NCI-H2196 (cell line): ENCODE data around the gene UBL4B.
A peak's percentile ranks its signal among the peaks of the same experiment; 100 is the strongest.

Source experiments
- DNase-seq: peaks from one replicate; lab custom pipeline; 2025; ENCODE audit not compliant: unreplicated experiment; lab: John Stamatoyannopoulos, UW

The UBL4B gene

DNA sequence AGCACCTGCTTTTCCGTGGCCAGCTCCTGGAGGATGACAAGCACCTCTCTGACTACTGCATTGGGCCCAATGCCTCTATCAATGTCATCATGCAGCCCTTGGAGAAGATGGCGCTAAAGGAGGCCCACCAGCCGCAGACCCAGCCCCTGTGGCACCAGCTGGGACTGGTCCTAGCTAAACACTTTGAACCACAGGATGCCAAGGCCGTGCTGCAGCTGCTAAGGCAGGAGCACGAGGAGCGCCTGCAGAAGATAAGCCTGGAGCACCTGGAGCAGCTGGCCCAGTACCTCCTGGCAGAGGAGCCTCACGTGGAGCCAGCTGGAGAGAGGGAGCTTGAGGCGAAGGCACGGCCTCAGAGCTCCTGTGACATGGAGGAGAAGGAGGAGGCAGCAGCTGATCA, 413 bp downstream of the UBL4B start:
- DNase-seq = peak; percentile 73

GRCh38 chr1:110113551-110113950, 1.3 kb downstream of the UBL4B start:
- DNase-seq = no peak

DNA sequence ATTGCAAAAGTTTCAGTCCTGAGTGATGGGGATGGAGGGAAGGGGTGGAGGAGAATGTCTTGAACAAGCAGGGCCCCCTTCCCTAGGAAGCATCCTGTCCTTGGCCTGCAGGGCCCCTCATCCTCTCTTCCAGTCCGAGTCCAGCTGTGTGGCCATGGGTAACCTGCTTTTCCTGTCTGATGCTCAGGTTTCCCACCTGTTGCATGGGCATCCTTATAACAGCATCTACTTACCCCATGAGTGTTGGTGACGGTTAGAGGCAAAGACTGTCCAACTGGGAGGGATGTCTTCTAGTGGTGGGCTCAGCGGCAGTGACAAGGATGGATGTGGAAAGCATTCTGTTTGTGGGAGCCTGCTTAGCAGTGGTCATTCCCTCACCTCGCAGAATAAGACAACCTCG, 1.9 kb downstream of the UBL4B start:
- no peak for DNase-seq

GRCh38 chr1:110114784-110115183, 2.5 kb downstream of the UBL4B start:
- DNase-seq = no peak

DNA sequence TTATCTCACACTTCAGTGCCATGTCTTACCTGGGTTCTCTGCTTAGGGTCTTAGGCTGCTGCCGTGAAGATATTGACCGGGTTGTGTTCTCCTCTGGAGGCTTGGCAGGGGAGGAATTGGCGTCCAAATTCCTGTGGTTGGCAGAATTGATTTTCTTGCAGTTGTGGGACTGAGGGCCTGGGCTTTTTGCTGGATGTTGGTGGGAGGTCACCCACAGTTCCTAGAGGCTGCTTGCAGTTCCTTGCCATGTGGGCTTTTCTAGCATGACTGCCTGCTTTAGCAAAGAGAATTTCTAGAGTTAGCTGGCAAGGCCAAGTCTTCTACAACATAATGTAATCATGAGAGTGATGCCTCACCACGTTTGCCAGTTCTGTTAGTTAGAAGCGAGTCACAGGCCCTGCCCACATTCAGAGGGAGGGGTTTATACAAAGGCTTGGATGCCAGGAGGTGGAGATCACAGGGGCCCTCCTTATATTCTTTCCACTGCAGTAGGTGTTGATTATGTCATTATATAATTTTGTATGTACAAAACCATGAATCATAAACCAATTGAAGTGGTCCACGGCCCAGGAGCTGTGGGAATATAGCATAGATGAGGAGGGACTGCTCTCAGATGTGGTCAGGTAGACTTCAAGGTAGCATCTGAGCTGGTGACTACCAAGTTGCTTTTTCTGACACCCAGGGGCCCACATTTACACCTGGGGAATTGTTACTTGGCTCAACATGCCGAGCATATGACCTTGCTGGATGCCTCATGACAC, 6.6 kb downstream of the UBL4B start:
- DNase-seq = peak; percentile 12

DNA sequence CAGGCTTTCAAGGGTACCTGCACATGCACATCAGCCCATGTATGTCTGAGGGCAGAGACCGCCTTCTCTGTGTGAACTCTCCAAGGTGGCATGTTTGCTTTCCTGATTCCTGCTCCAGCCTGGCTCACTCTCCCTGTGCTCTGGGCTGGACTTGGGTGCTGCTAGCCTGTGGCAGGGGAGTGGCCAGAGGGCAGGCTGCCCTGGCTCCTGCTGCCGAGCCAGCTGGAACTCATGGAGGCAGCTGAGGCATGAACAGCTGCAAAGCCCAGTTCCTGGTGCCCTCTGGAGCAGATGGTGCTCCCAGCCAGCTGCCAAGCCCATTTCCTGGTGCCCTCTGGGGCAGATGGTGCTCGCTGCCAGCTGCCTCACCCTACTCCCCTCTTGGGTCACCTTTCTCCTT, 7.6 kb downstream of the UBL4B start:
- DNase-seq = peak; percentile 88

DNA sequence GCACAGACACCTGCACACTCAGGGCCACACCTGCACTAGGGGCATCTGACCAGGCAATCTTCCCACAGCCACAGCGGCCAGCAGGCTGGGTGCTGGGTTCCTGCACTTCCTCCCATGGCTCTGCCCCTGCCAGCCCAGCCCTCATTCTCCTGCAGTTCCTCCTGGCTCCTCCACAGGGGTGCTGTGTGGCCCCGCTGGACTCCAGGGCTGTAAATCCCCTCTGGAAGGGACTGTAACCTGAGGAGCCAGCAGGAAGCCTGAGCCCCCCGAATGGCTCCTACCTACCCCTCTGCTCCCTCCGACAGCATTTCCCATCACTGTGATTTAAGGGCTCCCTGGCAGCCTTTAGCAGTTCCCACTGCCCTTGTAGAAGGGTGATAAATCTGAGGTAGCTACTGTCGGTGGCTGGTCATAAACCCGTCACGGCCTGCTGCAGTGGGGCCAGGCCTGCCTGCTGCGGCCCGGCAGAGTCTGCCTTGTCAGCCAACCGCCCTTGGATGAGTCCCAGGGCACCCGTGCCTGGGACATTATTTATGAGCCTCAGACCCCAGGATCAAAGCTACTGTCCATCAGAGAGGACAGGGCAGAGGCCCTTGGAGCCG, 8.8 kb downstream of the UBL4B start:
- no peak for DNase-seq

DNA sequence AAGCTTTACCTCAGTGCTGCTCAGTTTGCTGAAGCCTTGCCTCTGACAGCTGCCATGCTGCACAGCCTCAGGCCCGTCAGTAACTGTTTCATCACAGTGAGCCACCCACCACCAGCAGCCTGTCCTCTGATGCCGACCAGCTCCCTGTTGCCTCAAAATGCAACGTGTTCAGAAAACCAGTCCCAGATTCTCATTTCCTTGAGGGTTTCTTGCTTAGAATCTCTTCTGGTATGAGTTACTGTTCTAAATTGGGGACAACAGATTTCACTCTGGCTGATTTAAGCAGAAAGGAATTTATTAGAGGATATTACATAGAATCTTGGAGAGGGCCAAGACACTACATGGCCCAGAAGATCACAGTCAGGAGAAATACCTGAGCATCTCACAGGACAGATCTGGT, 11.0 kb downstream of the UBL4B start:
- DNase-seq = no peak

DNA sequence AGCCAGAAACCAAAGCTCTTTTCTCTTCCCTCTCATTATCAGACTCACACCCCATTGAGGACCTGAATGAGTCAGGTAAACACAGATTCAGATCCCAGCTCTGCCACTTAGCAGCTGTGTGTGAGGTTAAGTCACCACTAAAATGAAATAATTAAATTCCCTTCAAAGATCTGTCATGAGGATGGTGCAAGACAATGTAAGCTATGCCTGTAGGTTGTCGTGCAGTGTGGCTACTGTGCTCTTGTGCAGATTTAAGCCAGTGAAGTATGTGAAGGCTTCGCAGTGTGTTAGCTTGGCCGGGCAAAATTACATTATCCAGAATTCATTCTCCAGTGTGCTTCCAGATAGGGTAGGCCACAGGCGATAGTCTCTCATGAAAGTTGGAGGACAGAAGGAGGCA, 13.6 kb downstream of the UBL4B start:
- peak; percentile 22 for DNase-seq

DNA sequence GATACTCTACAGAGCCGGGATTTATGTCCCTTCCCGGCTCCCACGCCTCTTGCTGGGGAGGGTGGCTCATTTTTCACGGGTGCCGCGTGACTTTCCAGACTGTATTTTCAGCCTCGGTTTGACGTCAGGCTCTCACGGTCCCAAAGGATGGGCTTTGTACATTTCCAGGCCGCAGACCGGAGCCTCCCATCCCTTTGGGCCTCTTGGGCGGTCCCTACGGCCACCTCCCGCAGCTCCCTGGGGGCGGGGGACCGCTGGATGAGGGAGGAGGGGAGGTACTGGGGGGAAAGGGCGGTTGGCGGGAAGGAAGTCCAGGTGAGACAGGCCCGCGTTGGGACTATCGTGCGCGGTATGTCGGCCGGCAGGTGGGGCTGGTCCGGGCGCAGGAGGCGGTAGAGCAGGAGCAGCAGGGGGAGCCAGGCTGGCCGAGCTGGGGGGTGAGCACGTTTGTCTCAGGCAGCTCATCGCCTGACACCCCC, 17.9 kb downstream of the UBL4B start:
- DNase-seq = no peak

GRCh38 chr1:110130989-110131388, 18.7 kb downstream of the UBL4B start:
- no peak for DNase-seq

DNA sequence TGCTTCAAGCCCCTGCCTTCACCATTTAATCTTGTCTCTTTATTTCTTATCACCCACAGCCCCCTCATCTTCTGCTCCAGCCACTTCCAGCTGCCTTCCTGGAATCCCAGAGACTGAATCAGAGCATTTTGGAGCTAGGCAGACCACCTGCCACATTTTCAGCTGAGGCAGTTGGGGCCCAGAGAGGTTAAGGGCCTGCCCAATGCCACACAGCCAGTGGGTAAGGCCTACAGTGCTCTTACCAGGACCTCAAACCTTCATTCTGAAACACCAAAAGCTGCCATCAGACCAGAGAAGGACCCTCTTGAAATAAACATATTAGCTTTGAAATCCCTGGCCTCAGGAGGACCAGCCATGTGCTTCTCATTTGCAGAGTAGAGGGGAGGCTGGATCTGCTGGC, 20.4 kb downstream of the UBL4B start:
- DNase-seq = no peak

- DNase-seq = no peak
Measured at GRCh38 chr1:110133436-110133835, 21.2 kb downstream of the UBL4B start.

DNA sequence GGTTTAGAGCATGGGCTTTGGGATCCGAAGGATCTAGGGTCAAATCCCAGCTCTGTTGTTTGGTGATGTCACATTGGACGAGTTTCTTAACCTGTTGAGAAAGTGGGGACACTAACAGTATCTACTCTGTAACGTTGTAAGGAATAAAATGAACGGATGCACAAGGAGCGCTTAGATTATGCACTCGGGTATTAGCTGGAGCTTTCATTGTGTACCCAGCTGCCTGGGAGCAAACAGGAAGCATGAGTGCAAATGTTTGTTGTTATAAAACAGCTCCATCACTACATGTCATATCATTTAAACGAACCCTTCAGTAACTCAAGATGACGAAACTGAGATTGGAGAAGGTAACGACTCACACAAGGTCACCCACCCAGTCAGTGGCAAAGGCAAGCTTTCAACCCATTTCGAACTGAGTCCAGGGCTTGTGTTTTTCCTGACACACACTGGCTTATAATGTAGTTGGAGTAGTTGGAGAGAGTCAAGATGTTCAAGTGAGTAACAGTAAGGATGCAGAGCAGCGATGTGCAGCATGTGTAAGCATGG, 21.9 kb downstream of the UBL4B start:
- DNase-seq = peak; percentile 67

GRCh38 chr1:110135246-110135645, 23.0 kb downstream of the UBL4B start:
- peak; percentile 85 for DNase-seq

GRCh38 chr1:110135666-110136065, 23.4 kb downstream of the UBL4B start:
- peak; percentile 78 for DNase-seq

DNA sequence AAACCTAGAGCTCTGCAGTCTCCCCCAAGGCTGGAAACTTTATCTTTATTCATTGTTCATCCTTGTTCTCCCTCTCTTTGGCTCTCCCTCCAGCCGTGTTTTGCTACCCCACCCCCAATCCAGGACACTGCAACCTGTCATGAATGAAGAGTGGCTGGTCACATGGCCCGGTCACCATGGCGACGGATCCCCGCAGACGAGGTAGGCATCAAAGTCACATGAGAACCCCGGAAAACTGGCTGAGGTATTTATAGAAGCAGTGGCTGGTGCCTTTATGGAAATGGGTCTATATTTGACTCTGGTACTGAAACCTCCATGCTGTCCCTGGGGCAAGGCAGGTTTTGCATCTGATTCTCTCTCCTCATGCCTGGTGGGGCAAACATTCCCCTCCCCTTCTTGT, 24.7 kb downstream of the UBL4B start:
- peak; percentile 92 for DNase-seq

DNA sequence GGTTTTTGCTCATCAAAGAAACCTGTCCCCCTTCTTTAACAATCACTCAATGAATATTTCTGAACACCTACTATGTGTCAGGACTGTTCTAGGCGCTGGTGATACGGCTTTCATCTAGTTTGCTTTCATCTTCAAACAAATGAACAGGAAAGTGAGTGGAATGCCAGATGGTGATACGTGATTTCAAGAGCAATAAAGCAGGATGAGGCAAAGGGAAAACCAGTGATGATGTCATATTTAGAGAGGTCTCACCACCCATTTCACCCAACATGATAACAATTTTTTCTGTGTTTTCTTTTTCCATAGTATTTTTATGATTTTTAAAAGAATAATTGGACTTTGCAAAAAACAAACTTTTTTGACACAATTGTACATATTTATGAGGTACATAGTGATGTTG, 26.7 kb downstream of the UBL4B start:
- no peak for DNase-seq

DNA sequence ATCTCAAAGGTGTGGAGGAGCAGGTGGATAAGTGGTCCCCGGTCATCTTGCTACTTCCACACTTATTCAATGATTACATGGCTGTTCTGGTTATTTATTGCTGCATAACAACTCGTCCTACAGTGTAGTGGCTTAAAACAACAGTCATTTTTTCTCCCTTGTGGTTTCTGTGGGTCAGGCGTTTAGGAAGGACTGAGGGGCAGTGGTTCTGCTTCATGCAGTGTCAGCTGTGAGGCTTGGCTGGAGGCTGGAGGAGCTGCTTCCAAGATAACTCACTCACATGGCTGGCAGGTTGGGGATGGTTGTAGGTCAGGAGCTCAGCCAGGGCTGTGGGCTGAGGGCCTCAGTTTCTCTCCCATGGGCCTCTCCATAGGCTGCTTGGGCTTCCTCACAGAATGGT, 32.1 kb downstream of the UBL4B start:
- no peak for DNase-seq

DNA sequence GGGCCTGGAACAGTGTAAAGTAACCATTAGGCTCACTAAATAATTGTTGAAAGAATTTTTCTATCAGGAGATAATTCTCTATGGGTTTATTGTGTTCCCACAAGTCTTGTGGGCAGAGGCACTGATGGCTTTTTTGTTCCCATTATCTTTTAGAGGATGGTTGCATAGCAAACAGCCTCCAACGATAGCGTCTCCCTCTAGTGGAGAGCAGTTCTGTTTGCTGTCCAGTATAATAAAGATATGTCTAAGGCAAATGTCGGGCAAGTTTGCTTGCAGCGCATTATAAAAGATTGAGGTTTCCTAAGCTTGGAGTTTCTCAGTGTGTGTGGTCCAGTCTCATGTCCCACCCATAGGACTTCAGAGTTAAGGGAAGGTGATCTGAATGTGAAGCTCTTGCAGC, 36.7 kb downstream of the UBL4B start:
- DNase-seq = peak; percentile 48

- peak; percentile 78 for DNase-seq
Measured at GRCh38 chr1:110150330-110151174, 38.3 kb downstream of the UBL4B start, which contains the start of gene SLC6A17. SLC6A17 (plus strand) TSS chr1:110150494; CDS start chr1:110166930, 16,436 bp downstream.
